Body of pancreas (tissue), 4 donors: ENCODE data around the gene SPARCL1.

Experiments used
- CTCF ChIP-seq, 7 experiments: fragments of 450-650 bp in 4 of 7; fragments of 200-600 bp in 3 of 7; sonication (generic) in 3 of 7; IDR thresholded peaks; one replicate each; pipeline ENCODE4 v1.5.1; 2016 to 2019; ENCODE audit warnings: antibody characterized with exemption in 7 of 7
- POLR2A ChIP-seq, 3 donors: fragments of 450-650 bp; IDR thresholded peaks; one replicate each; pipeline ENCODE4 v1.6.1; 2016; ENCODE audit warnings: antibody characterized with exemption in 3 of 3, mild to moderate bottlenecking in 2 of 3

- TF ChIP-seq CTCF (IDR thresholded peaks at IDR 0.05) (no peak), POLR2A (IDR thresholded peaks at IDR 0.05) (no peak)
Measured at GRCh38 chr4:87442889-87443288, 86.3 kb downstream of the SPARCL1 start.
